ENCODE results near the gene ZNRF1. TPM values are rescaled to one million over a fixed set of nuclear protein-coding genes. Genes with fewer than 3 reads are reported as not detected.
A peak's percentile ranks its signal among the peaks of the same experiment; 100 is the strongest.

The ZNRF1 gene
- polyA plus RNA-seq, 2 of the 4 experiments (the other 2 are of a cell fraction) = 18.6 to 22.6 TPM

- H3K4me2 ChIP-seq = no peak overlapping the region
- POLR2A ChIA-PET = no interaction called here
- no peaks in the 10 kb centered on the region for H3K9me3 ChIP-seq
- DNase-seq (ENCODE audit: low read depth in 1 of 2, low spot score in 1 of 2) = no peak
- CTCF ChIA-PET = interaction anchor here (1.6 to 11.3 kb wide), 3 partner anchors 11 to 102 kb away, joined by 4 to 69 read pairs (median 13); partner anchors contain the start of gene ZNRF1
- no peak for FAIRE-seq
- 0 out of 6 replicates have a peak overlapping the region, but pooled peaks of 1 of the 2 experiments have one; percentile 0 for H3K27ac ChIP-seq
- H3K4me3 ChIP-seq = no peak overlapping the region
- 88% methylated on average over 3 of the region's 3 CpGs for WGBS (ENCODE audit: missing lambda C conversion rate)
- TF ChIP-seq, protein P1, sequence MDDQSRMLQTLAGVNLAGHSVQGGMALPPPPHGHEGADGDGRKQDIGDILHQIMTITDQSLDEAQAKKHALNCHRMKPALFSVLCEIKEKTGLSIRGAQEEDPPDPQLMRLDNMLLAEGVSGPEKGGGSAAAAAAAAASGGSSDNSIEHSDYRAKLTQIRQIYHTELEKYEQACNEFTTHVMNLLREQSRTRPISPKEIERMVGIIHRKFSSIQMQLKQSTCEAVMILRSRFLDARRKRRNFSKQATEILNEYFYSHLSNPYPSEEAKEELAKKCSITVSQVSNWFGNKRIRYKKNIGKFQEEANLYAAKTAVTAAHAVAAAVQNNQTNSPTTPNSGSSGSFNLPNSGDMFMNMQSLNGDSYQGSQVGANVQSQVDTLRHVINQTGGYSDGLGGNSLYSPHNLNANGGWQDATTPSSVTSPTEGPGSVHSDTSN (IDR thresholded peaks at IDR 0.05) = no peak
- TF ChIP-seq BHLHE40 (IDR thresholded peaks at IDR 0.05; ENCODE audit: low read depth, low read length) = no peak
- TF ChIP-seq USF2 (IDR thresholded peaks at IDR 0.05) = no peak
- no peak for TF ChIP-seq SMC3 (IDR thresholded peaks at IDR 0.05)
- TF ChIP-seq PHF8 (IDR thresholded peaks at IDR 0.05; ENCODE audit: borderline replicate concordance, low read depth) = no peak
- no peak for TF ChIP-seq ZFP36 (IDR thresholded peaks at IDR 0.05; ENCODE audit: borderline replicate concordance, partially characterized antibody)
- TF ChIP-seq, protein P2, sequence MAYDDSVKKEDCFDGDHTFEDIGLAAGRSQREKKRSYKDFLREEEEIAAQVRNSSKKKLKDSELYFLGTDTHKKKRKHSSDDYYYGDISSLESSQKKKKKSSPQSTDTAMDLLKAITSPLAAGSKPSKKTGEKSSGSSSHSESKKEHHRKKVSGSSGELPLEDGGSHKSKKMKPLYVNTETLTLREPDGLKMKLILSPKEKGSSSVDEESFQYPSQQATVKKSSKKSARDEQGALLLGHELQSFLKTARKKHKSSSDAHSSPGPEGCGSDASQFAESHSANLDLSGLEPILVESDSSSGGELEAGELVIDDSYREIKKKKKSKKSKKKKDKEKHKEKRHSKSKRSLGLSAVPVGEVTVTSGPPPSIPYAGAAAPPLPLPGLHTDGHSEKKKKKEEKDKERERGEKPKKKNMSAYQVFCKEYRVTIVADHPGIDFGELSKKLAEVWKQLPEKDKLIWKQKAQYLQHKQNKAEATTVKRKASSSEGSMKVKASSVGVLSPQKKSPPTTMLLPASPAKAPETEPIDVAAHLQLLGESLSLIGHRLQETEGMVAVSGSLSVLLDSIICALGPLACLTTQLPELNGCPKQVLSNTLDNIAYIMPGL (CRISPR knock-in tag; IDR thresholded peaks at IDR 0.05; ENCODE audit: borderline replicate concordance) = no peak
- TF ChIP-seq E2F6 (IDR thresholded peaks at IDR 0.05; ENCODE audit: borderline replicate concordance, low read depth) = no peak
- TF ChIP-seq ZC3H11A (IDR thresholded peaks at IDR 0.05) = no peak
- TF ChIP-seq MAZ (IDR thresholded peaks at IDR 0.05; ENCODE audit: borderline replicate concordance, low read depth, low read length) = no peak
- TF ChIP-seq, protein P3, sequence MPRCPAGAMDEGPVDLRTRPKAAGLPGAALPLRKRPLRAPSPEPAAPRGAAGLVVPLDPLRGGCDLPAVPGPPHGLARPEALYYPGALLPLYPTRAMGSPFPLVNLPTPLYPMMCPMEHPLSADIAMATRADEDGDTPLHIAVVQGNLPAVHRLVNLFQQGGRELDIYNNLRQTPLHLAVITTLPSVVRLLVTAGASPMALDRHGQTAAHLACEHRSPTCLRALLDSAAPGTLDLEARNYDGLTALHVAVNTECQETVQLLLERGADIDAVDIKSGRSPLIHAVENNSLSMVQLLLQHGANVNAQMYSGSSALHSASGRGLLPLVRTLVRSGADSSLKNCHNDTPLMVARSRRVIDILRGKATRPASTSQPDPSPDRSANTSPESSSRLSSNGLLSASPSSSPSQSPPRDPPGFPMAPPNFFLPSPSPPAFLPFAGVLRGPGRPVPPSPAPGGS (IDR thresholded peaks at IDR 0.05) = no peak
- no peak for TF ChIP-seq NFE2L2 (conservative IDR thresholded peaks at IDR 0.05; ENCODE audit: low read length)
- TF ChIP-seq HOXA7 (CRISPR knock-in tag; IDR thresholded peaks at IDR 0.05) = no peak
- TF ChIP-seq EP300 (IDR thresholded peaks at IDR 0.05) = no peak
- no peak for TF ChIP-seq EHF (CRISPR knock-in tag; IDR thresholded peaks at IDR 0.05)
- TF ChIP-seq NR3C1 (IDR thresholded peaks at IDR 0.05) = no peak
- no peak for TF ChIP-seq HDAC2 (IDR thresholded peaks at IDR 0.05)
- ATAC-seq = no peak
- no peaks in the 10 kb centered on the region for H3K4me1 ChIP-seq
These were observed 101.8 kb downstream of the ZNRF1 start for GRCh38 chr16:75100603-75100990.

DNA sequence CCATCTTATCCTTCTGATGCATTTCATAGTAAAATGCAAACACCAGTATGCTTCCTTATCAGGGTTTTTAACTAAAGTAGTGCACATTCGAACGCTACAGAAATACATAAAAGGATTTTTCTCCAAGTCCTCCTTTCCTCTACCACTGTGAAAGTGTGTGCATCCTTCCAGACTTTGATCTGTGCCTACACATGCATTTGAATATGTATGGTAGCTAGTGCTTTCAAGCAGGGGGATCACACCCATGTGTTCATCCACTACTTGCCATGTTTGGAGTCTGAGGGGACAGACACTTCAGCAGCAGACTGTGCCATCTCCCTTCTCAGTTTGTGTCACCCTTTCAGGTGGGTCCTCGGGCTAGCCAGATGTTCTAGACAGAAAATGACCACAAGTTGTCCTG lies 102.8 kb downstream of the ZNRF1 start:
- Histone ChIP-seq H3K4me2 (no peak overlapping the region), H3K4me3 (no peak overlapping the region), H3K4me1 (no peaks in the 10 kb centered on the region), H3K9me3 (no peaks in the 10 kb centered on the region), H3K27ac (no peak overlapping the region)
- WGBS (ENCODE audit: missing lambda C conversion rate) = 92% methylated on average over 3 of the region's 3 CpGs
- POLR2A ChIA-PET = no interaction called here
- CTCF ChIA-PET = interaction anchor here (1.6 to 11.3 kb wide), 3 partner anchors 10 to 103 kb away, joined by 4 to 69 read pairs (median 13); partner anchors contain the start of gene ZNRF1
- no peak for ATAC-seq
- TF ChIP-seq JUN (IDR thresholded peaks at IDR 0.05) (no peak), NPAS2 (CRISPR knock-in tag; IDR thresholded peaks at IDR 0.05; ENCODE audit: borderline replicate concordance) (no peak), EHMT2 (IDR thresholded peaks at IDR 0.05; ENCODE audit: low read depth) (no peak), NR3C1 (IDR thresholded peaks at IDR 0.05) (no peak)
- no peak for FAIRE-seq
- no peak for DNase-seq (ENCODE audit: low read depth in 1 of 2, low spot score in 1 of 2)

All from A549 (cell line).